Peyer's patch (tissue), 4 donors: ENCODE data around the gene PGLYRP3. TPM values are rescaled to one million over a fixed set of nuclear protein-coding genes. Genes with fewer than 3 reads are reported as not detected.

Experiments
- DNase-seq, 3 donors: peaks; one replicate each; pipeline ENCODE4 v3.0.0-alpha.2; 2017 to 2019
- H3K27ac ChIP-seq, 4 donors: fragments of 200-600 bp; sonication (generic); one replicate each; pipeline ENCODE4 v1.5.1; 2016 to 2019
- H3K27me3 ChIP-seq, 2 donors: fragments of 200-600 bp; sonication (generic); one replicate each; pipeline ENCODE4 v1.5.1; 2019
- H3K36me3 ChIP-seq, 3 donors: fragments of 200-600 bp; sonication (generic); one replicate each; pipeline ENCODE4 v1.5.1; 2016 to 2019
- H3K4me1 ChIP-seq, 4 donors: fragments of 200-600 bp; sonication (generic); one replicate each; pipeline ENCODE4 v1.5.1; 2016 to 2019
- H3K4me3 ChIP-seq, 4 donors: fragments of 200-600 bp; sonication (generic); 1 replicate in 3 of 4; 2 replicates in 1 of 4; pipeline ENCODE4 v1.5.1; 2016 to 2019; ENCODE audit warnings: mild to moderate bottlenecking in 1 of 4
- H3K9me3 ChIP-seq, 4 donors: fragments of 200-600 bp; sonication (generic); one replicate each; pipeline ENCODE4 v1.5.1; 2016 to 2019; ENCODE audit warnings: mild to moderate bottlenecking in 1 of 4
- CTCF ChIP-seq, 6 experiments: fragments of 450-650 bp in 4 of 6; fragments of 200-600 bp in 2 of 6; sonication (generic) in 1 of 6; IDR thresholded peaks; one replicate each; pipeline ENCODE4 v1.5.1; 2017 to 2019; ENCODE audit warnings: antibody characterized with exemption in 6 of 6, mild to moderate bottlenecking in 3 of 6, moderate library complexity in 1 of 6
- POLR2A ChIP-seq, 2 donors: fragments of 450-650 bp; IDR thresholded peaks; one replicate each; pipeline ENCODE4 v1.5.1; 2017; ENCODE audit warnings: antibody characterized with exemption in 2 of 2, mild to moderate bottlenecking in 2 of 2, moderate library complexity in 2 of 2
- total RNA-seq, 4 donors: library from RNA; depleted of rRNA; stranded (reverse); fragments of >200 nt; gene quantifications; one replicate each; pipeline ENCODE4 v1.1.0, GENCODE V29; 2016

PGLYRP3 gene
- total RNA-seq, 4 donors from 2014 or later: not detected

GRCh38 chr1:153355445-153356071, 42.8 kb upstream of the PGLYRP3 start:
- Histone ChIP-seq H3K27me3 (no peaks in the 10 kb centered on the region), H3K36me3 (no peaks in the 10 kb centered on the region), H3K27ac (no peak overlapping the region), H3K9me3 (no peaks in the 10 kb centered on the region), H3K4me1 (no peaks in the 10 kb centered on the region), H3K4me3 (no peak overlapping the region)
- no peak for TF ChIP-seq POLR2A (IDR thresholded peaks at IDR 0.05)
- peak in 4 of 6 experiments; percentile 12 to 48 (median 44) for TF ChIP-seq CTCF (IDR thresholded peaks at IDR 0.05)
- DNase-seq: peak in 1 of 3 donors; percentile 62

- H3K9me3 ChIP-seq: no peaks in the 10 kb centered on the region
- no peak for TF ChIP-seq CTCF (IDR thresholded peaks at IDR 0.05)
- no peak for TF ChIP-seq POLR2A (IDR thresholded peaks at IDR 0.05)
- H3K27ac ChIP-seq: no peak overlapping the region
- H3K36me3 ChIP-seq: no peaks in the 10 kb centered on the region
- no peak for DNase-seq
- no peaks in the 10 kb centered on the region for H3K4me1 ChIP-seq
- H3K27me3 ChIP-seq: no peaks in the 10 kb centered on the region
- H3K4me3 ChIP-seq: no peak overlapping the region
Measured at GRCh38 chr1:153354515-153355193, 41.9 kb upstream of the PGLYRP3 start.

- no peak for DNase-seq
- H3K27me3 ChIP-seq: no peaks in the 10 kb centered on the region
Measured at GRCh38 chr1:153353226-153353947, 40.6 kb upstream of the PGLYRP3 start.

GRCh38 chr1:153352523-153352922, 39.8 kb upstream of the PGLYRP3 start:
- Histone ChIP-seq H3K4me3 (no peak overlapping the region), H3K4me1 (no peaks in the 10 kb centered on the region), H3K9me3 (no peaks in the 10 kb centered on the region), H3K27me3 (no peaks in the 10 kb centered on the region), H3K27ac (no peak overlapping the region), H3K36me3 (no peaks in the 10 kb centered on the region)
- DNase-seq: peak; percentile 46 to 86 (median 66)
- TF ChIP-seq POLR2A (IDR thresholded peaks at IDR 0.05): no peak
- TF ChIP-seq CTCF (IDR thresholded peaks at IDR 0.05): peak; percentile 44 to 89 (median 84)

More at GRCh38 chr1:153353226-153353947, 40.6 kb upstream of the PGLYRP3 start:
- Histone ChIP-seq H3K9me3 (no peaks in the 10 kb centered on the region), H3K4me1 (no peaks in the 10 kb centered on the region), H3K36me3 (no peaks in the 10 kb centered on the region), H3K4me3 (no peak overlapping the region), H3K27ac (no peak overlapping the region)
- TF ChIP-seq CTCF (IDR thresholded peaks at IDR 0.05) (peak in 1 of 6 experiments; percentile 5), POLR2A (IDR thresholded peaks at IDR 0.05) (no peak)

GRCh38 chr1:153350321-153350957, 37.7 kb upstream of the PGLYRP3 start:
- DNase-seq: no peak
- H3K36me3 ChIP-seq: no peaks in the 10 kb centered on the region
- no peak overlapping the region for H3K4me3 ChIP-seq
- no peaks in the 10 kb centered on the region for H3K27me3 ChIP-seq
- no peak overlapping the region for H3K27ac ChIP-seq
- no peaks in the 10 kb centered on the region for H3K9me3 ChIP-seq
- peaks cover 0 to 10% (median 0%) of the 10 kb centered on the region in 4 donors for H3K4me1 ChIP-seq
- TF ChIP-seq CTCF (IDR thresholded peaks at IDR 0.05) (no peak), POLR2A (IDR thresholded peaks at IDR 0.05) (no peak)
